NCI-H128 (cell line): ENCODE data around the gene NFAM1.
A peak's percentile ranks its signal among the peaks of the same experiment; 100 is the strongest.

ENCODE experiments used
- DNase-seq: peaks from one replicate; lab custom pipeline; 2025; ENCODE audit not compliant: unreplicated experiment; lab: John Stamatoyannopoulos, UW

Gene NFAM1

GRCh38 chr22:42432020-42432596 lies at the start of gene NFAM1:
NFAM1 (minus strand) TSS chr22:42432403; CDS start chr22:42432357, 46 bp downstream.
- no peak for DNase-seq

DNA sequence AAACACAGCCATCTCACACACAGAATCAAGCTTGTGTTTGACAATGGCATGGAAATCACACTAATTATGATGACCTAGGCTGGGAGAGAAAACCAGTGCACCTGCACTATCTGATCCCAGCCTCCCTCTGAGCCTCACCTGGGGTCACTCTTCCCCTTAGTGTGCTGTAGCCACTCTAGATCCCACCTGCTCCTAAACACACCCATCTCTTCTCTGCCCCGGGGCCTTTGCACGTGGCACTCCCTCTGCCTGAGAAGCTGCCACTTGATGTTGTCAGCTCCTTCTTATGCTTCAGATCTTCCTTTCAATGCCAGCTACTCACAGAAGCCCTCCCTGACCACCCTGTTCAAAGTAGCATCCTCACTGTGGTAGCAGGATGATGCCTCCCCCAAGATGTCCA lies 42.9 kb upstream of the NFAM1 start:
- DNase-seq: no peak

DNA sequence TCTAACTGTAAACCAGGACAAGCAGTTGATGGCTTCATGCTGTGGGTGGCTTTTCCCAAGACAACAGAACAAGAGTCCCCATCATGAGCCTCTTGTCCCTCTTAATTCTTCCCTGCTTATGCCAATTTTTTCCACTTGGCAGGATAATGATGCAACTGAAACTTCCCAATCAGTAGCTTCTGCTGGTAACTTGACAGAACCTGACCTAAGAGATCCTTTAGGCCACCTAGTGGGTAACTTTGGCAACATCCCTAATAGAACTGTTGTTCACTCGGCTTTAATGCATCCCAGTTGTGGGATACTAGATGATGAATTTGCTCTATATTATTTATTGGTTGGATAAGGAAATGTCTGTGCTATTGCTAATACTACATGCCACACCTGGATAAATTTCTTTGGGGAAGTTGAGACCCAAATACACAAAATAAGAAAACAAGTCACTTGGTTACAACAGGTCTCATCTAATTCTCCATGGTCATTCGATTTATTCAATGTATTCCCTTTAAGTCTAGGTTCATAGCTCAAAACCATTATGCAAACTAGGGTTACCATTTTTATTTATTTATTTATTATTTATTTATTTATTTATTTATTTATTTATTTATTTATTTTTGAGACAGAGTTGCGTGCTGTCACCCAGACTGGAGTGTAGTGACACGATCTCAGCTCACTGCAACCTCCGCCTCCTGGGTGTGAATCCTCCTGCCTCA lies 41.4 kb upstream of the NFAM1 start:
- DNase-seq: peak; percentile 7

GRCh38 chr22:42472671-42473070 lies 40.5 kb upstream of the NFAM1 start:
- DNase-seq: no peak

DNA sequence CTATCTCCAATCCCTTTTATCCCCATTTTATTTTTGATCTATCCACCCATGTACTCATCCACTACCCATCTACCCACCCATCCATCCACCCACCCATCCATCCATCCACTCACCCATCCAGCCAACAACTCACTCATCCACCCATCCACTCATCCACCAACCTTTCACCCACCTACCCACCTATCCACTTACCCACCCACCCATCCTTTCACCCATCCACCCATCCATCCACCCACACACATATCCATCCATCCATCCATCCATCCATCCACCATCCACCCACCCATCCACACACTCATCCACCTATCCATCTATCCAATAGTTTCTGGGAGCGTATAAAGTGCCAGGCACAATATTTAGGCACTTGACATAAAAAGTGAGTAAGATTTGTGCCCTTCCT lies 39.2 kb upstream of the NFAM1 start:
- DNase-seq: no peak

- no peak for DNase-seq
These were observed 38.3 kb upstream of the NFAM1 start for GRCh38 chr22:42470366-42471082.

- DNase-seq: no peak
These were observed 36.6 kb upstream of the NFAM1 start for GRCh38 chr22:42468841-42469240.

DNA sequence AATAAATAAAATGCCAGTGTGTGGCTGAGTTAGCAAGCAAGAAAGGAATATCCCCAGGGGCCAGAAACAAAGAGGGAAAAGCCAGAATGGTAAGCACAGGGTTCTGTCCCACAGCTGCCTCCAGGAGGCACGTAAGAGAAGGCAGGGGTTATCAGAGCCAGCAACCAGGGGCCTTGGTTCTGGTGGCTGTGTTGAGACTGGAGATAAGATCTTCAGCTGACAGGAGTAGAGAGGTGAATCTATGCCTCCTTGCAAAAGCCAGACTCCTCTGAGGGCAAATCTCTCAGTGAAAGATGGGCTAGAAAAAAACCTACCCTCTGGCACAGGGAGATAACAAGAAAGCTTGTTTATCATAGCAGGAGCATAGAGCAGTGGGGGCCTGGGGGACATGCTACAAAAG lies 29.8 kb upstream of the NFAM1 start:
- no peak for DNase-seq

GRCh38 chr22:42461511-42461910 lies 29.3 kb upstream of the NFAM1 start:
- peak; percentile 77 for DNase-seq

DNA sequence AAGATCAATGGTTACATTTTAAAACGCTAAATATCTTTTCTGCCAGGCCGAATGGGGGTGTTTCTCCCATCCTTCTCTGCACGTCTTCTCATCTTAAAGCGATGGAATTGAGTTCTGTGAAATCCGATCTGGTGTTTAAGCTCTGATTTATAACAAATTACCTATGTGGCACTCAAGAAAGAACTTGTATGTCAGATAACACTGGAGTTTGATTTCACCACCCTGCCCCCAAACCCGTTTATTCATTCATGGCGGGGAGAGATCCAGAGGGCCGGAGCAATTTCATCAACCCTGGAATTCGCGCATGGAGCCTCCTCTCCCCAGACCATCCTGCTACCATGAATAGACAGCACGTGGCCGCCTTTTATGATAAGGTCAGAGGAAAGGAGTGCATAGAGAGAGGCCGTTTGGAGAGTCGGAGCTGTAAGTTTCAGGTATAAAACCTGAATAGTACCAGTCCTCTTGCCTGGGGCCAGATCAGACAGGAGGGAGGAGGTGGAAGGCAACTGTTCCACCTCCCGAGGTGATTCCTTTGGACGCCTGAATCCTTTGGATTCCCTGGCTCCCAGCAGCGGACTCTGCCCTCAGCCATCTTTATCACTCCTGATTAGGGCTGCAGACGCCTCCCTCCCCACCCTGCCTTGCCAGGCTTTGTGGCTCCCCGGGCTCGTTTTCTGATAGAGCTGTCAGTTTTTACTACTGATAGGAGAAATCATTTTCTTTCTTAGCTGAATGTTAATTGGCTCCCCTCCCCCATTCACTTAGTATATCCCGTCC lies 27.3 kb upstream of the NFAM1 start:
- no peak for DNase-seq

- no peak for DNase-seq
These were observed 20.7 kb upstream of the NFAM1 start for GRCh38 chr22:42452916-42453315.

DNA sequence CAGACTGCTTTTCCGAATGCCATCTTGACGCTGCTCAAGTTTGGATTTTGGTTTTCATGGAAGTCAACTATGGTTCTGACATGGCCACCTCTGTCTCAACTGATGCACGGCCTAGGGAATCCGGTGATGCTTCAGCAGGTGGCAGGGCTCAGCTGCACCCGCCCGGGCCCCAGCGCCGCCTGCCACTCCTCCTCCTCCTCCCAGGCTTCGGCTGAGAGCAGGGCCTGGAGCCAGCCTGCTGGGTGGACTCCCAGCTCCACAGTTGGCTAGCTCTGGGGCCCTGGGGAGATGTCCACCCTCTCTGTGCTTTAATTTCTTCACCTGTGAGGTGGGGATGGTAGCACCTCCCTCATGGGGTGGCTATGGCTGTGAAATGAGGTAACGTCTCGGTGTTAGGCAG lies 20.3 kb upstream of the NFAM1 start:
- no peak for DNase-seq

GRCh38 chr22:42451499-42452145 lies 19.4 kb upstream of the NFAM1 start:
- no peak for DNase-seq

DNA sequence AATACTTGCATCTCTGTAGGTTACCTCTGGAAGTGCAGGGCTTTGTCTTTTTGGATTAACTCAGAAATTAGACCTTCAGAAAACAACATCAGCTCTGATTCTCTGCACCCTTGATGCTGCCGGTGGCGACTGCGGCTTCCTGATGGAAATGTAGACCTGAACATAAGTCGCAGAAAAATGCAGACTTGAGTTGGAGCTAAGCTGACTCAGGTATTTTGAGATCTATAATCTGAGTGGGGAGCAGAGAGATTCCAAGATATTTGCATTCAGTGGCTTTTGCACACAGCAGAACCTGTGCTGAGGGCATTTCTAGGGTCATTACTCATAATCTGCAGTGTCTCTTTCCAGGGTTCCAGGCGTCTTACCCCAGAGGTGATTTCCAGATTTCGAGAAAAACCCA lies 18.7 kb upstream of the NFAM1 start:
- no peak for DNase-seq

- no peak for DNase-seq
These were observed 13.9 kb upstream of the NFAM1 start for GRCh38 chr22:42446151-42446550.

- peak; percentile 64 for DNase-seq
These were observed 12.1 kb upstream of the NFAM1 start for GRCh38 chr22:42444077-42444904.

DNA sequence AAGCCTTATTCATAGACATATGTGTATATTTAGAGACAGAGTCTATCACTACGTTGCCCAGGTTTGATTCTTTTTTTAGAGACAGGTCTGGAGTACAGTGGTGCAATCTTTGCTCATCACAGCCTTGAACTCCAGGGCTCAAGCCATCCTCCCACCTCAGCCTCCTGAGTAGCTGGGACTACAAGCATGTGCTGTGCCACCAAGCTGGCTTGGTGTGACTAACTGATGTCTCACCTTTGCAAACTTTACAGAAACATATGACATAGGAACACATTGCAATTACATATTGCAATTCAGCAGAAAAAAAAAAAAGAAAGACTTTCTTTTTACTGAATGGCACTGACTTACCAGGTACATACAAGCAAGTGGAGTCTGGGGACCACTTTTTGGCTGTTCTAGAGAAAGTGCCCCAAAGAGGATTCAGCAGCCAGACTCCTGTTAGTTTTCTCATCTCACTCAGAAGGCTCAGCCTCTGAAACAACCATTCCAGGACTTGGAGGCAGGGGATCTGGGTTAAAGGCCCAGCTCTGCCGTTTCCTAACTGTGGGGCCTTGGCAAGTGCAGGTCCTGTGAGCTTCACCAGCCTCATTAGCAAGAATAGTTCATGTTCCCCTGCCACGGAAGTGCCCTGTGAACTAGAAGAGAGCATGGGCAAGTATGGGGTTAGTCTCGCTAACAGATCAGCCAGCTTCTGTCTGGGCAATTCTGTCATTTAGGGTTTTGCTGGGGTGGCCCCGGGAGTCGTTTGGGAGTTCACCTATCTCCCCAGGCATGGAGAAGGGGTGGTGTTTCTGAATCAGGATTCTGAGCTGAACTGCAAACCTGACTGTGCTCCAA lies 11.3 kb upstream of the NFAM1 start:
- DNase-seq: no peak

- no peak for DNase-seq
These were observed 10.5 kb upstream of the NFAM1 start for GRCh38 chr22:42442748-42443147.

DNA sequence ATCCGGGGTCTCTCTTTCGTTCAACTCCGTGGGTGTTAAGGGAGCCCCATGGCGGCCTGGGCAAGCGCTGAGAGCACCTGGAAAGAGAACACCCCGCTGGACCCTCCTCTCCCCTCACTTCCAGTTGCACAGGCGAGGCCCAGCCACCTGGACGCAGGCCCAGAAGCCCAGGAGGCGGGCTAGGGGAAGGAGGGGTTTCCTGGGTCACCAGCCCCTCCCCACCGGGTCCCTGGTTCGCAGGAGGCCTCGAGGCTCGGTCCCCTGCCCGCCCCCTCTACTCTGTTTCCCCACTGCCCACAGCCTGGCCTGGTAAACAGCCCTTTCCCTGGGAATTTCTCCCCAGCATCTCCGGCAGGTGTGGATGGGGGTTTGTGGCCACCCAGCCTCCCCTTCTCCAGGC lies 8.5 kb upstream of the NFAM1 start:
- DNase-seq: no peak
